A549 (cell line): ENCODE data around the gene MRFAP1L1.

Experiments
- BHLHE40 ChIP-seq: IDR thresholded peaks from 2 replicates; pipeline ENCODE4 v1.6.1; 2012; ENCODE audit warnings: low read depth, low read length, inconsistent platforms
- CEBPB ChIP-seq, 2 experiments: fragments of >200 bp in 1 of 2; sonication (Bioruptor Twin) in 1 of 2; formaldehyde crosslinking in 1 of 2; IDR thresholded peaks; 2 replicates each; pipeline ENCODE4 v1.6.1; 2012 to 2016
- CHD2 ChIP-seq: fragments of 150-350 bp; IDR thresholded peaks from 2 replicates; pipeline ENCODE4 v1.6.1; 2014; ENCODE audit warnings: low read length; ENCODE audit not compliant: partially characterized antibody
- EHMT2 ChIP-seq: fragments of 200-600 bp; sonication (generic); IDR thresholded peaks from 2 replicates; pipeline ENCODE4 v1.6.1; 2016; ENCODE audit warnings: antibody characterized with exemption, low read depth, mild to moderate bottlenecking, moderate library complexity
- EP300 ChIP-seq, 2 experiments: fragments of >200 bp; sonication (Bioruptor Twin); formaldehyde crosslinking; IDR thresholded peaks; 2 replicates in 1 of 2; 3 replicates in 1 of 2; pipeline ENCODE4 v1.6.1; 2016 to 2017
- JUN ChIP-seq, 2 experiments: fragments of >200 bp; sonication (Bioruptor Twin); formaldehyde crosslinking; IDR thresholded peaks; 2 replicates in 1 of 2; 3 replicates in 1 of 2; pipeline ENCODE4 v1.6.1; 2016 to 2017
- JUNB ChIP-seq: fragments of >200 bp; sonication (Bioruptor Twin); formaldehyde crosslinking; IDR thresholded peaks from 2 replicates; pipeline ENCODE4 v1.6.1; 2016
- NR3C1 ChIP-seq: fragments of >200 bp; sonication (Bioruptor Twin); formaldehyde crosslinking; IDR thresholded peaks from 3 replicates; pipeline ENCODE4 v1.6.1; 2017
- PBX3 ChIP-seq: IDR thresholded peaks from 2 replicates; pipeline ENCODE4 v1.6.1; 2012
- PHF8 ChIP-seq: fragments of 200-600 bp; sonication (generic); IDR thresholded peaks from 2 replicates; pipeline ENCODE4 v1.6.1; 2016; ENCODE audit warnings: low read depth, mild to moderate bottlenecking, antibody characterized with exemption, moderate library complexity, borderline replicate concordance
- POLR2A ChIP-seq: IDR thresholded peaks from 2 replicates; pipeline ENCODE4 v1.6.1; 2012; ENCODE audit warnings: mild to moderate bottlenecking, low read length
- RAD21 ChIP-seq, 2 experiments: fragments of >200 bp in 1 of 2; sonication (Bioruptor Twin) in 1 of 2; formaldehyde crosslinking in 1 of 2; IDR thresholded peaks in 1 of 2; conservative IDR thresholded peaks in 1 of 2; 2 replicates in 1 of 2; 3 replicates in 1 of 2; pipeline ENCODE4 v1.6.1; 2012 to 2018; ENCODE audit warnings: inconsistent platforms in 1 of 2
- ZFP36 ChIP-seq: fragments of 450-650 bp; IDR thresholded peaks from 2 replicates; pipeline ENCODE4 v1.6.1; 2014; ENCODE audit warnings: borderline replicate concordance; ENCODE audit not compliant: partially characterized antibody
- TF ChIP-seq, protein P1 (sequence below): fragments of >200 bp; sonication (Bioruptor Twin); formaldehyde crosslinking; IDR thresholded peaks from 3 replicates; pipeline ENCODE4 v1.5.1; 2016

DNA sequence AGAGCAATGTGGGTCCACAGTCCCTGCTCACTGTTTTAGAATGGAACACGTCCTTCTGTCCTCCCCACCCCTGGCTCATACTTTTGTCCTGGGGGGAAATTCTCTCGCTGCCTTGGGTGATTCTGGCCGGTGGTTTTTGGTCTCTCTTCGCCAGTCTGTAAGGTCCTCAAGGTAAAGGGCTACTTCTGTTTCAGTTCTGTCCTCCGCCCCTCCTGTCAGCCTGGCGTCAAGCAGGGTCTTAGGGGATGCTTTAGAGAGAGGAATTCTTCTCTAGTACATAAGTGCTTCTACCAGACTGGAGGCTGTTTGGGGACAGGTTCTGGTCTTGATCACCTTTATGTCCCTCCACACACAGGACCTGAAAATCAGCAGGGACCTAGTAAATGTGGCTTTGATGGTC is 617 bp upstream of the MRFAP1L1 start:
- TF ChIP-seq, protein P1, sequence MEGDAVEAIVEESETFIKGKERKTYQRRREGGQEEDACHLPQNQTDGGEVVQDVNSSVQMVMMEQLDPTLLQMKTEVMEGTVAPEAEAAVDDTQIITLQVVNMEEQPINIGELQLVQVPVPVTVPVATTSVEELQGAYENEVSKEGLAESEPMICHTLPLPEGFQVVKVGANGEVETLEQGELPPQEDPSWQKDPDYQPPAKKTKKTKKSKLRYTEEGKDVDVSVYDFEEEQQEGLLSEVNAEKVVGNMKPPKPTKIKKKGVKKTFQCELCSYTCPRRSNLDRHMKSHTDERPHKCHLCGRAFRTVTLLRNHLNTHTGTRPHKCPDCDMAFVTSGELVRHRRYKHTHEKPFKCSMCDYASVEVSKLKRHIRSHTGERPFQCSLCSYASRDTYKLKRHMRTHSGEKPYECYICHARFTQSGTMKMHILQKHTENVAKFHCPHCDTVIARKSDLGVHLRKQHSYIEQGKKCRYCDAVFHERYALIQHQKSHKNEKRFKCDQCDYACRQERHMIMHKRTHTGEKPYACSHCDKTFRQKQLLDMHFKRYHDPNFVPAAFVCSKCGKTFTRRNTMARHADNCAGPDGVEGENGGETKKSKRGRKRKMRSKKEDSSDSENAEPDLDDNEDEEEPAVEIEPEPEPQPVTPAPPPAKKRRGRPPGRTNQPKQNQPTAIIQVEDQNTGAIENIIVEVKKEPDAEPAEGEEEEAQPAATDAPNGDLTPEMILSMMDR = no peak
- TF ChIP-seq POLR2A = no peak
- no peak for TF ChIP-seq CEBPB (IDR thresholded peaks at IDR 0.05)
- no peak for TF ChIP-seq RAD21 (conservative IDR thresholded peaks at IDR 0.05 in 1 of 2, IDR thresholded peaks at IDR 0.05 in 1 of 2)
- no peak for TF ChIP-seq ZFP36
- TF ChIP-seq EP300 (IDR thresholded peaks at IDR 0.05) = no peak
- TF ChIP-seq PHF8 = no peak
- no peak for TF ChIP-seq CHD2
- no peak for TF ChIP-seq NR3C1
- TF ChIP-seq JUNB = no peak
- no peak for TF ChIP-seq EHMT2
- TF ChIP-seq BHLHE40 = no peak
- no peak for TF ChIP-seq PBX3
- no peak for TF ChIP-seq JUN (IDR thresholded peaks at IDR 0.05)
